HepG2 (cell line): Measurements from ENCODE around the gene GRB2. TPM values are rescaled to one million over a fixed set of nuclear protein-coding genes. Genes with fewer than 3 reads are reported as not detected.

Experiments used
- ADNP ChIP-seq: sonication (generic); formaldehyde crosslinking; IDR thresholded peaks from 2 replicates; pipeline ENCODE4 v1.4.0; 2020; ENCODE audit warnings: missing genetic modification reagents
- CENPX ChIP-seq: sonication (generic); formaldehyde crosslinking; IDR thresholded peaks from 2 replicates; pipeline ENCODE4 v1.9.0; 2021; ENCODE audit warnings: mild to moderate bottlenecking, missing genetic modification reagents, moderate library complexity
- FOXJ3 ChIP-seq: sonication (generic); formaldehyde crosslinking; IDR thresholded peaks from 2 replicates; pipeline ENCODE4 v1.4.0; 2020; ENCODE audit warnings: missing genetic modification reagents, mild to moderate bottlenecking, borderline replicate concordance
- HES4 ChIP-seq: sonication (generic); formaldehyde crosslinking; IDR thresholded peaks from 2 replicates; pipeline ENCODE4 v1.9.0; 2021; ENCODE audit warnings: mild to moderate bottlenecking, missing genetic modification reagents, borderline replicate concordance
- HOXA7 ChIP-seq: sonication (generic); formaldehyde crosslinking; IDR thresholded peaks from 2 replicates; pipeline ENCODE4 v1.8.1; 2022; ENCODE audit warnings: mild to moderate bottlenecking, missing genetic modification reagents, moderate library complexity
- IKZF1 ChIP-seq: fragments of 450-650 bp; IDR thresholded peaks from 2 replicates; pipeline ENCODE4 v1.7.1; 2016
- MAFG ChIP-seq: sonication (generic); formaldehyde crosslinking; IDR thresholded peaks from 2 replicates; pipeline ENCODE4 v1.5.1; 2020; ENCODE audit warnings: mild to moderate bottlenecking, missing genetic modification reagents
- MAFK ChIP-seq, 2 experiments: IDR thresholded peaks in 1 of 2; conservative IDR thresholded peaks in 1 of 2; 2 replicates each; pipeline ENCODE4 v1.6.1; 2011; ENCODE audit warnings: improper control_type of control experiment in 2 of 2, low read length in 2 of 2
- MXD4 ChIP-seq: IDR thresholded peaks from 2 replicates; pipeline ENCODE4 v1.6.1; 2016; ENCODE audit warnings: mild to moderate bottlenecking, missing biosample characterization, missing genetic modification reagents
- SMAD1 ChIP-seq: sonication (generic); formaldehyde crosslinking; IDR thresholded peaks from 2 replicates; pipeline ENCODE4 v1.4.0; 2020; ENCODE audit warnings: missing genetic modification reagents, low read depth, mild to moderate bottlenecking, borderline replicate concordance
- TCF7 ChIP-seq: sonication (generic); IDR thresholded peaks from 2 replicates; pipeline ENCODE4 v1.6.1; 2016; ENCODE audit warnings: antibody characterized with exemption, low read depth
- TP53 ChIP-seq: sonication (generic); formaldehyde crosslinking; conservative IDR thresholded peaks from 2 replicates; pipeline ENCODE4 v1.4.0; 2020; ENCODE audit warnings: missing genetic modification reagents
- ZNF256 ChIP-seq: sonication (generic); formaldehyde crosslinking; conservative IDR thresholded peaks from 2 replicates; pipeline ENCODE4 v1.4.0; 2020; ENCODE audit warnings: missing genetic modification reagents
- ZNF292 ChIP-seq: sonication (generic); formaldehyde crosslinking; IDR thresholded peaks from 2 replicates; pipeline ENCODE4 v1.8.1; 2022; ENCODE audit warnings: mild to moderate bottlenecking, low read depth, missing genetic modification reagents, borderline replicate concordance
- ZNF607 ChIP-seq: sonication (generic); formaldehyde crosslinking; IDR thresholded peaks from 2 replicates; pipeline ENCODE4 v1.5.1; 2020; ENCODE audit warnings: missing genetic modification reagents, mild to moderate bottlenecking, borderline replicate concordance
- ZNF614 ChIP-seq: IDR thresholded peaks from 2 replicates; pipeline ENCODE4 v1.6.1; 2018; ENCODE audit warnings: missing biosample characterization, missing genetic modification reagents, inconsistent platforms, borderline replicate concordance
- ZNF672 ChIP-seq: sonication (generic); formaldehyde crosslinking; IDR thresholded peaks from 2 replicates; pipeline ENCODE4 v1.8.1; 2022; ENCODE audit warnings: missing genetic modification reagents
- polyA plus RNA-seq, 8 experiments: library from polyadenylated mRNA; depleted of rRNA in 3 of 8; stranded (reverse) in 7 of 8; unstranded in 1 of 8; fragments of >200 nt; fragmentation: Illumina TruSeq in 4 of 8; extraction: Trizol in 4 of 8; gene quantifications; 2 replicates each; pipeline versions ENCODE4 v1.2.1 to v1.2.3, GENCODE V29; 2011 to 2016; ENCODE audit warnings: low read depth in 4 of 8, missing spikeins in 1 of 8, mixed read lengths in 1 of 8; ENCODE audit not compliant: insufficient read depth in 1 of 8
- total RNA-seq, 5 experiments: library from RNA; depleted of rRNA; stranded (reverse); fragments of >200 nt; fragmentation: Illumina TruSeq; extraction: Trizol; gene quantifications; 2 replicates each; pipeline ENCODE4 v1.2.3, GENCODE V29; 2016; ENCODE audit warnings: low read depth in 1 of 5
- TF ChIP-seq, protein P1 (sequence below): sonication (generic); formaldehyde crosslinking; IDR thresholded peaks from 2 replicates; pipeline ENCODE4 v1.4.0; 2020; ENCODE audit warnings: missing genetic modification reagents
- TF ChIP-seq, protein P2 (sequence below): IDR thresholded peaks from 2 replicates; pipeline ENCODE4 v1.6.1; 2012; ENCODE audit warnings: low read depth, low read length, improper control_type of control experiment
- TF ChIP-seq, protein P3 (sequence below): sonication (generic); formaldehyde crosslinking; IDR thresholded peaks from 2 replicates; pipeline ENCODE4 v1.4.0; 2020; ENCODE audit warnings: mild to moderate bottlenecking, missing genetic modification reagents
- TF ChIP-seq, protein P4 (sequence below): sonication (generic); formaldehyde crosslinking; IDR thresholded peaks from 2 replicates; pipeline ENCODE4 v1.8.1; 2023; ENCODE audit warnings: mild to moderate bottlenecking, moderate library complexity, missing genetic modification reagents
- TF ChIP-seq, protein P5 (sequence below): sonication (generic); formaldehyde crosslinking; IDR thresholded peaks from 2 replicates; pipeline ENCODE4 v1.5.1; 2020; ENCODE audit warnings: missing genetic modification reagents, mild to moderate bottlenecking, borderline replicate concordance

Gene GRB2
- total and polyA plus RNA-seq, 2 of the 13 experiments (the other 11 are each of a cell fraction or from before 2014, with no cell fraction given), result 84.6 to 92.3 TPM

DNA sequence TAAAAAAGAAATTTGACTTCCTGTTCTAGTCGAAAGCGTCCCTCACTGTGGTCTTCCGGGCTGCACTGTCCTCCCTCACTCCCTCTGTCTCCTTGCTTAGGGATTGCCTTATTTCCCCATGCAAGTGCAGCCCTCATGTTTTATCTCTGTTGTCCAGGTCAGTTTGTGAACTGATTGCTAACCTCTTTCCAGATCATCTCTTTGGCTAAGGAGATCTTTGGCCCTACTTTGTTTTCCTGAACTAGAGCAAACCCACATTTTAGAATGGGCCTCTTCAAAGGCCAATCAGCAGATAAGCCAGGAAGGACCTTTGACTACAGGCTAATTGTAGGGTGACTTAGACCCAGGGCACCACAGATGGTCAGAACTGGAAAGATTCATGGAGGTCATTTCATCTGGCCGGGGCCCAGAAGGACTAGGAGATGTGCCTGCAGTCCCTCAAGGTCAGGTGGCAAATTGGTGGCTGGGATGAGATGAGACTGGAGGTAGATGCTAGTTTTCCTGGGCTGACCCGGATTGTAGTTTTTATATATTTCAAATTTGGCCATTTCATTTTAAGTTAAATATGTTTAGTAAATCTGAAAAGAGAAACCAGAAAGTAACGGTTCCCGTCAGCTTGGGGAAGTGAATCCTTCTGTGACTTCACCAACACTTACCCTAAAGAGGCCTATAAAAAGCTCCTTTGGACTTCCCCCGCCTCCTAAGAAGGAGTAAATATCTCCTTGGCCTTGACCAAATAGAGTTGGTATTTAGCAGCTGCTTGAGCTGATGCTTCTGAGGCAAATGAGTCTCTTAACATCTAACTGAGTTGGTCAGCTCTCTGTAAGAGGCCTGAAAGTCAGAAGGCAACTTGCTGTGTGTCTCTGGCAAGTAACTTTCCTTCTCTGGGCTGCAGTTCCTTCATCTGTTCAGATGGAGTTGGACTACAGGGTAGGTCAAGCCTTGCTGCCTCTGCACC, 110.0 kb downstream of the GRB2 start (continued):
- no peak for TF ChIP-seq IKZF1
- TF ChIP-seq ZNF607, result no peak; the same call in 1 of the 2 replicates
- no peak for TF ChIP-seq HOXA7 (CRISPR knock-in tag)
- no peak for TF ChIP-seq MAFK (conservative IDR thresholded peaks at IDR 0.05 in 1 of 2, IDR thresholded peaks at IDR 0.05 in 1 of 2; ENCODE audit: low read length in 2 of 2)
- peak; percentile 13; the same call in 1 of the 2 replicates for TF ChIP-seq ZNF292 (CRISPR knock-in tag)
- TF ChIP-seq ADNP (CRISPR knock-in tag), result no peak
- peak; percentile 90; the same call in 1 of the 2 replicates for TF ChIP-seq FOXJ3 (CRISPR knock-in tag)
- 0 out of 2 replicates have a peak, but pooled peaks have one; percentile 29 for TF ChIP-seq TP53 (CRISPR knock-in tag)
- TF ChIP-seq, protein P1, sequence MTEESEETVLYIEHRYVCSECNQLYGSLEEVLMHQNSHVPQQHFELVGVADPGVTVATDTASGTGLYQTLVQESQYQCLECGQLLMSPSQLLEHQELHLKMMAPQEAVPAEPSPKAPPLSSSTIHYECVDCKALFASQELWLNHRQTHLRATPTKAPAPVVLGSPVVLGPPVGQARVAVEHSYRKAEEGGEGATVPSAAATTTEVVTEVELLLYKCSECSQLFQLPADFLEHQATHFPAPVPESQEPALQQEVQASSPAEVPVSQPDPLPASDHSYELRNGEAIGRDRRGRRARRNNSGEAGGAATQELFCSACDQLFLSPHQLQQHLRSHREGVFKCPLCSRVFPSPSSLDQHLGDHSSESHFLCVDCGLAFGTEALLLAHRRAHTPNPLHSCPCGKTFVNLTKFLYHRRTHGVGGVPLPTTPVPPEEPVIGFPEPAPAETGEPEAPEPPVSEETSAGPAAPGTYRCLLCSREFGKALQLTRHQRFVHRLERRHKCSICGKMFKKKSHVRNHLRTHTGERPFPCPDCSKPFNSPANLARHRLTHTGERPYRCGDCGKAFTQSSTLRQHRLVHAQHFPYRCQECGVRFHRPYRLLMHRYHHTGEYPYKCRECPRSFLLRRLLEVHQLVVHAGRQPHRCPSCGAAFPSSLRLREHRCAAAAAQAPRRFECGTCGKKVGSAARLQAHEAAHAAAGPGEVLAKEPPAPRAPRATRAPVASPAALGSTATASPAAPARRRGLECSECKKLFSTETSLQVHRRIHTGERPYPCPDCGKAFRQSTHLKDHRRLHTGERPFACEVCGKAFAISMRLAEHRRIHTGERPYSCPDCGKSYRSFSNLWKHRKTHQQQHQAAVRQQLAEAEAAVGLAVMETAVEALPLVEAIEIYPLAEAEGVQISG (CRISPR knock-in tag), result peak; percentile 65
- TF ChIP-seq, protein P2, sequence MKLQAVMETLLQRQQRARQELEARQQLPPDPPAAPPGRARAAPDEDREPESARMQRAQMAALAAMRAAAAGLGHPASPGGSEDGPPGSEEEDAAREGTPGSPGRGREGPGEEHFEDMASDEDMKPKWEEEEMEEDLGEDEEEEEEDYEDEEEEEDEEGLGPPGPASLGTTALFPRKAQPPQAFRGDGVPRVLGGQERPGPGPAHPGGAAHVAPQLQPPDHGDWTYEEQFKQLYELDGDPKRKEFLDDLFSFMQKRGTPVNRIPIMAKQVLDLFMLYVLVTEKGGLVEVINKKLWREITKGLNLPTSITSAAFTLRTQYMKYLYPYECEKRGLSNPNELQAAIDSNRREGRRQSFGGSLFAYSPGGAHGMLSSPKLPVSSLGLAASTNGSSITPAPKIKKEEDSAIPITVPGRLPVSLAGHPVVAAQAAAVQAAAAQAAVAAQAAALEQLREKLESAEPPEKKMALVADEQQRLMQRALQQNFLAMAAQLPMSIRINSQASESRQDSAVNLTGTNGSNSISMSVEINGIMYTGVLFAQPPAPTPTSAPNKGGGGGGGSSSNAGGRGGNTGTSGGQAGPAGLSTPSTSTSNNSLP, result peak; percentile 65; the same call in 1 of the 2 replicates
- no peak for TF ChIP-seq ZNF256 (CRISPR knock-in tag)
- no peak; the same call in 1 of the 2 replicates for TF ChIP-seq SMAD1 (CRISPR knock-in tag)
- no peak for TF ChIP-seq MAFG (CRISPR knock-in tag)
- peak; percentile 54; the same call in 1 of the 2 replicates for TF ChIP-seq MXD4 (CRISPR knock-in tag)
- TF ChIP-seq, protein P3, sequence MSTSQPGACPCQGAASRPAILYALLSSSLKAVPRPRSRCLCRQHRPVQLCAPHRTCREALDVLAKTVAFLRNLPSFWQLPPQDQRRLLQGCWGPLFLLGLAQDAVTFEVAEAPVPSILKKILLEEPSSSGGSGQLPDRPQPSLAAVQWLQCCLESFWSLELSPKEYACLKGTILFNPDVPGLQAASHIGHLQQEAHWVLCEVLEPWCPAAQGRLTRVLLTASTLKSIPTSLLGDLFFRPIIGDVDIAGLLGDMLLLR, result no peak
- no peak for TF ChIP-seq CENPX (CRISPR knock-in tag)
- TF ChIP-seq, protein P4, sequence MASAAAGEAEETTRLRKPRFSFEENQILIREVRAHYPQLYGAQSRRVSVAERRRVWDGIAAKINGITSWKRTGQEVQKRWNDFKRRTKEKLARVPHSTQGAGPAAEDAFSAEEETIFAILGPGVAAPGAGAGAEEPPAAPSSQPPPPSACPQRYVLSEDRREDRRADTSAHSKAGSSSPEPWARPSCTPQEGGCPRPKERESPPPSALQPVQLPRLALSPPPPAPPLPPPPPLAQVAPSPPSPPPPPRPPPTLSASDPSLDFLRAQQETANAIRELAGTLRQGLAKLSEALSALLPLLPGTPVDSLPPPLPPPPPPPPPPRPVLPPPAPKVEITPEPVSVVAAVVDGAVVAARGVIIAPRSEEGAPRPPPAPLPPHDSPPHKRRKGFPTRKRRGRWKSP (CRISPR knock-in tag), result peak; percentile 69
- TF ChIP-seq, protein P5, sequence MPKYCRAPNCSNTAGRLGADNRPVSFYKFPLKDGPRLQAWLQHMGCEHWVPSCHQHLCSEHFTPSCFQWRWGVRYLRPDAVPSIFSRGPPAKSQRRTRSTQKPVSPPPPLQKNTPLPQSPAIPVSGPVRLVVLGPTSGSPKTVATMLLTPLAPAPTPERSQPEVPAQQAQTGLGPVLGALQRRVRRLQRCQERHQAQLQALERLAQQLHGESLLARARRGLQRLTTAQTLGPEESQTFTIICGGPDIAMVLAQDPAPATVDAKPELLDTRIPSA (CRISPR knock-in tag), result no peak
- no peak for TF ChIP-seq ZNF672
- no peak for TF ChIP-seq HES4 (CRISPR knock-in tag)
- peak; percentile 83 for TF ChIP-seq TCF7
- TF ChIP-seq ZNF614 (CRISPR knock-in tag), result peak; percentile 78; the same call in 1 of the 2 replicates
